Posterior vena cava (tissue), 2 donors: ENCODE data around the gene THOC2. TPM values are rescaled to one million over a fixed set of nuclear protein-coding genes. Genes with fewer than 3 reads are reported as not detected.
"Not testable (repeated sequence)": the region's sequence is repeated elsewhere in the genome, so short reads cannot be mapped to it uniquely, and the experiment has no call there.

ENCODE experiments used
- DNase-seq: peaks from one replicate; pipeline ENCODE4 v3.0.0-alpha.2; 2020; ENCODE audit warnings: low spot score
- intact Hi-C, 2 donors: fragments of 100-400 bp; cut with DNase I; formaldehyde crosslinking; loops; one replicate each; pipeline versions ENCODE4 v1.14.1 to v1.14.2; 2022 to 2023
- long read RNA-seq, 2 donors: library from polyadenylated mRNA; unstranded; transcript quantifications; one replicate each; pipeline ENCODE4 v2.0.0, GENCODE V29; 2020 to 2021
- total RNA-seq, 2 donors: library from RNA; stranded (reverse); fragmentation: NEBNext Ultra II Directional; extraction: Animal tissue kit (Norgen Biotek cat#: 25700); gene quantifications; one replicate each; pipeline ENCODE4 v1.2.1, GENCODE V29; 2021
- donor health status: DM: yes; HTN: yes; CAD: no.
- donor health status: DM: yes; HTN: yes; CAD: no.

The THOC2 gene, protein sequence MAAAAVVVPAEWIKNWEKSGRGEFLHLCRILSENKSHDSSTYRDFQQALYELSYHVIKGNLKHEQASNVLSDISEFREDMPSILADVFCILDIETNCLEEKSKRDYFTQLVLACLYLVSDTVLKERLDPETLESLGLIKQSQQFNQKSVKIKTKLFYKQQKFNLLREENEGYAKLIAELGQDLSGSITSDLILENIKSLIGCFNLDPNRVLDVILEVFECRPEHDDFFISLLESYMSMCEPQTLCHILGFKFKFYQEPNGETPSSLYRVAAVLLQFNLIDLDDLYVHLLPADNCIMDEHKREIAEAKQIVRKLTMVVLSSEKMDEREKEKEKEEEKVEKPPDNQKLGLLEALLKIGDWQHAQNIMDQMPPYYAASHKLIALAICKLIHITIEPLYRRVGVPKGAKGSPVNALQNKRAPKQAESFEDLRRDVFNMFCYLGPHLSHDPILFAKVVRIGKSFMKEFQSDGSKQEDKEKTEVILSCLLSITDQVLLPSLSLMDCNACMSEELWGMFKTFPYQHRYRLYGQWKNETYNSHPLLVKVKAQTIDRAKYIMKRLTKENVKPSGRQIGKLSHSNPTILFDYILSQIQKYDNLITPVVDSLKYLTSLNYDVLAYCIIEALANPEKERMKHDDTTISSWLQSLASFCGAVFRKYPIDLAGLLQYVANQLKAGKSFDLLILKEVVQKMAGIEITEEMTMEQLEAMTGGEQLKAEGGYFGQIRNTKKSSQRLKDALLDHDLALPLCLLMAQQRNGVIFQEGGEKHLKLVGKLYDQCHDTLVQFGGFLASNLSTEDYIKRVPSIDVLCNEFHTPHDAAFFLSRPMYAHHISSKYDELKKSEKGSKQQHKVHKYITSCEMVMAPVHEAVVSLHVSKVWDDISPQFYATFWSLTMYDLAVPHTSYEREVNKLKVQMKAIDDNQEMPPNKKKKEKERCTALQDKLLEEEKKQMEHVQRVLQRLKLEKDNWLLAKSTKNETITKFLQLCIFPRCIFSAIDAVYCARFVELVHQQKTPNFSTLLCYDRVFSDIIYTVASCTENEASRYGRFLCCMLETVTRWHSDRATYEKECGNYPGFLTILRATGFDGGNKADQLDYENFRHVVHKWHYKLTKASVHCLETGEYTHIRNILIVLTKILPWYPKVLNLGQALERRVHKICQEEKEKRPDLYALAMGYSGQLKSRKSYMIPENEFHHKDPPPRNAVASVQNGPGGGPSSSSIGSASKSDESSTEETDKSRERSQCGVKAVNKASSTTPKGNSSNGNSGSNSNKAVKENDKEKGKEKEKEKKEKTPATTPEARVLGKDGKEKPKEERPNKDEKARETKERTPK (N-terminal part only)
- total RNA-seq = 10 to 100 TPM; 60.8 to 63.5 TPM
- long read RNA-seq, donor 1, partial matches to known transcripts = 11 of 15 reads
- long read RNA-seq, donor 1, other reads (novel, unspliced or antisense) = 4 of 15 reads
- long read RNA-seq, donor 2, partial matches to known transcripts = 36 of 45 reads
- long read RNA-seq, donor 2, other reads (novel, unspliced or antisense) = 9 of 45 reads

GRCh38 chrX:123732670-123733363, at the start of gene THOC2:
THOC2 (minus strand) TSS chrX:123733052; CDS start chrX:123733022, 30 bp downstream.
- DNase-seq = peak; percentile 96
- intact Hi-C loops = no loop called here

DNA sequence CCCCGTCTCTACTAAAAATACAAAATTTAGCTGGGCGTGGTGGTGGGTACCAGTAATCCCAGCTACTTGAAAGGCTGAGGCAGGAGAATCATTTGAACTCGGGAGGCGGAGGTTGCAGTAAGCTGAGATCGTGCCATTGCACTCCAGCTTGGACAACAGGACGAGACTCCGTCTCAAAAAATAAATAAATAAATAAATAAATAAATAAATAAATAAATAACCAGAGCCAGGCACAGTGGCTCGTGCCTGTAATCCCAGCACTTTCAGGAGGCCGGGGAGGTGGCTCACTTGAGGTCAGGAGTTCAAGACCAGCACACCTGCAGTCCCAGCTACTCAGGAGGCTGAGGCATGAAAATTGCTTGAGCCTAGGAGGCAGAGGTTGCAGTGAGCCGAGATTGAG, 48.9 kb upstream of the THOC2 start:
- intact Hi-C loops = not testable (repeated sequence)

DNA sequence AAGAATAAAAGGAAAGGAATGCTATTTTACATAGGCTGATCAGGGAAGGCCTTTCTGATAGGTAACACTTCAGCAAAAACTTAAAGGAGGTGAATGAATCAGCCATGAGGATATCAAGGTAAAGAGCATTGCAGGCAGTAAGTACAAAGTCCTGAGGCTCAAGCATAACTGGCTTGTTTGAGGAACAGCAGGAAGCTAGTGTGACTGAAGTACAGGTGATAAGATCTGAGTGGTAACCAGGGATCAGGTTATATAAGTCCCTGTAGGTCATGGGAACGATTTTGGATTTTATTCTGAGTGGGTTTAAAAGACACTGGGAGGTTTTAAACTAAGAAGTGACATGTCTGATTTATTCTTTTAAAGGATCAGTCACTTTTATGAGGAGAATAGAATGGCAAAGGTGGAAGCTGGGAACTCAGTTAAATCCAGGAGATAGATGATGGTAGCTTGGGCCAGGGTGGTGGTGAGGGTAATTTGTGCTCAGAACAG, 47.1 kb upstream of the THOC2 start:
- no peak for DNase-seq
- intact Hi-C loops = no loop called here

More for the DNA sequence above, 48.9 kb upstream of the THOC2 start:
- DNase-seq = not testable (repeated sequence)

DNA sequence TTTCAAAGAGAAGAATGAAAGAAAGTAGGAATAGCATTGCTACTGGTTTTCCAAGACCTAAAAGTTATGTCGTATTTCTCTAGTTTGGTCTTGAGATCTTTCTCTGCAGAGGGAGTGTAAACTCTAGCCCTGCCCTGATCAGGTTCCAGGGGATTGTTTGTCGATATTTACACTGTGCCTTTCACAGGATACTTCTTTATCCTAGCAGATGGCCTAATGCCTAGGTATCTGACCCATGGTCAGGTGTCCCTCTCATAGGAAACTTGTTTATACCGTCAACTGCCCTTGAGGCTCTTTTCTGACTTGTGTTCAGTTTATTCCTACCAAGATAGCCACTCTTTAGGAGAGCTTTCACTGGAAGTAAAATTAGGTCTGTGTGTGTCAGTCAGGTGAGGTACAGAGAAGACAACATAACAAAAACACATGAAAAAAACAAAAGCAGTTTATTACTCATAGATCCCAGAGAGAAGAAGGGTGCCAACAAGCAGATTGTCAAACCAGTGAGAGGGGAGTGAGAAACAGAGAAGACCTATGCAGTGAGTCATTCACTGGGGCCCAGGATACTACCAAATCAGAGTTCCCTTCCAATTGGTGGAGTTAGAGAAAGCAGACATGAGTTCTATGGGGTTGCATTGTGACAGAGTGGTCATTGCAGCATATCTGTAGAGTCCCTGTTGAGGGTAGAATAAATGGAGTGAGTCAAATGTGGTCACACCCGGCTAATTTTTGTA, 40.6 kb upstream of the THOC2 start:
- intact Hi-C loops = no loop called here
- DNase-seq = no peak

GRCh38 chrX:123771449-123772064, 38.7 kb upstream of the THOC2 start:
- intact Hi-C loops = no loop called here
- no peak for DNase-seq

GRCh38 chrX:123764967-123765871, 32.4 kb upstream of the THOC2 start:
- peak; percentile 96 for DNase-seq
- intact Hi-C loops = no loop called here

DNA sequence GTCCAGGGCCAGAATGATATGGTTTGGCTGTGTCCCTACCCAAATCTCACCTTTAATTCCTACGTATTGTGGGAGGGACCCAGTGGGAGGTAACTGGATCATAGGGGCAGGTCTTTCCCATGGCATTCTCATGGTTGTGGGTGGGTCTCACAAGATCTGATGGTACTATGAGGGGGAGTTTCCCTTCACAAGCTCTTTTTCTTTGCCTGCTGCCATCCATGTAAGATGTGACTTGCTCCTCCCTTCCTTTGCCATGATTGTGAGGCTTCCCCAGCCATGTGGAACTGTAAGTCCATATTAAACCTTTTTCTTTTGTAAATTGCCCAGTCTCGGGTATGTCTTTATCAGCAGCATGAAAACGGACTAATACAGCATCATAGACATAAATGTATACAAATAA, 27.0 kb upstream of the THOC2 start:
- intact Hi-C loops, DNase-seq: not testable (repeated sequence)

DNA sequence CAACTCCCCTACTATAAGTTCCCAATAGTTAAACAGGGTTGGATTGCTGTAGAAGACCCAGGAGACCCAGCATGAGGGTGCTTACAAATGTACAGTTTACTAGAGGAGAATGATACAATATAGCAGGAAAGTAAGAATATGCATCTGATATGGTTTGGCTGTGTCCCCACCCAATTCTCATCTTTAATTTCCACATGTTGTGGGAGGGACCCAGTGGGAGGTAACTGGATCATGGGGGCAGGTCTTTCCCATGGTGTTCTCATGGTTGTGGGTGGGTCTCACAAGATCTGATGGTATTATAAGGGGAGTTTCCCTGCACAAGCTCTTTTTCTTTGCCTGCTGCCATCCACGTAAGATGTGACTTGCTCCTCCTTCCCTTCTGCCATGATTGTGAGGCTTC, 24.9 kb upstream of the THOC2 start:
- DNase-seq, intact Hi-C loops: not testable (repeated sequence)

DNA sequence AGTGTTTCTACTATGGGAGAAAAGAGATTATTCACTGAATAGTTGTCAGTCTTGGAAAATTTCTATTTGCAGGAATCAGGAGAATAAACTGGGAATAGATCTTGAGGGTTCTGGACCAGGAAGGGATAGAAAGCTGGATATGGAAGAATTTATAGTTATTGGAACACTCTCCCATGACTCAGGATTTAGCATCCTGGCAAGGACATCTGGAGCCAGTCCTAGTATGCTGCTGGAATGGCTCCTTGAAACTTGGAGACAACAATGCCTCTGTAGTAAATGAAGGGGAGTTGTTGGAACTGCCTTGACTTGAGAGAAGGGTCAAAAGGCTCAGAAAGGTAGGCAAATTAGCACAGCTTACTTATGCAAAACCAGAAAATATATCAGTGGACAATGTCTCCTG, 23.5 kb upstream of the THOC2 start:
- DNase-seq = no peak
- intact Hi-C loops = no loop called here

DNA sequence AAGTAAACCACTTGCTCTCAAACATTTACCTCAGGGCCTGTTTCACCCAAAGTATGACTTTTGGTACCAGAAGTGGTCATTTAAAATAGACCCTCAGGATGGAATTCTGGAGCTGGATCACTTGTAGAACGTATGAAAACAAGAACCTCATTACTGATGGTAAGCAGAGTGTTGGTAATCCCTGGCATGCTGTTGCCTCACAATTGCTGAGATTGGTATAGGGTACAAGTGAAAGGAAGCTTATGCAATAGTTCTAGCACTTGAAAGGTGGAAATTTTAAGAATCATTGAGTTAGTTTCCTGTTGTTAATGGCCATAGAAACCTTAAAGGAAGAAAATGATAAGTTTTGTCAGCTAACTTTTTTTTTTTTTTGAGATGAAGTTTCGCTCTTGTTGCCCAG, 22.3 kb upstream of the THOC2 start:
- intact Hi-C loops = no loop called here
- DNase-seq = no peak

- intact Hi-C loops = no loop called here
- no peak for DNase-seq
These were observed 21.0 kb upstream of the THOC2 start for GRCh38 chrX:123753656-123754350.

GRCh38 chrX:123749643-123750042, 16.8 kb upstream of the THOC2 start:
- no peak for DNase-seq
- intact Hi-C loops = no loop called here

DNA sequence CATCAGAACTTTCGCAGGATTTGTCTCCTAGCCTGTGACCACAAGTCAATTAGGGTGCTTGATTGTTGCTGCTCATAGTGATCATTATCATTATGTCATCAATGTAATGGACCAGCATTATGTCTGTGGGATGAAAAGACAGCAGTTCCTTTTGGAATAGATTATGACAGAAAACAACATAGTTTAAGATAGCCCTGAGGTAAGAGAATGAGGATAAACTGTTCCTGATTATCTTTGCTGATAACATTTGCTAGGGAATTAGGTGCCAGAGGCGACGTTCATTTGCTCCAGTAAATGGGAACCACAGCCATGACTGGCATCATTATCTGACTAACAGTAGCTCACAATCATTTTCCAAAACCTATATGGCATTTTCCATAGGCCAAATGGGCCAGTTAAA, 12.7 kb upstream of the THOC2 start:
- intact Hi-C loops = no loop called here

GRCh38 chrX:123743312-123743711, 10.5 kb upstream of the THOC2 start:
- no peak for DNase-seq
- intact Hi-C loops = no loop called here

More for the DNA sequence above, 12.7 kb upstream of the THOC2 start:
- no peak for DNase-seq

DNA sequence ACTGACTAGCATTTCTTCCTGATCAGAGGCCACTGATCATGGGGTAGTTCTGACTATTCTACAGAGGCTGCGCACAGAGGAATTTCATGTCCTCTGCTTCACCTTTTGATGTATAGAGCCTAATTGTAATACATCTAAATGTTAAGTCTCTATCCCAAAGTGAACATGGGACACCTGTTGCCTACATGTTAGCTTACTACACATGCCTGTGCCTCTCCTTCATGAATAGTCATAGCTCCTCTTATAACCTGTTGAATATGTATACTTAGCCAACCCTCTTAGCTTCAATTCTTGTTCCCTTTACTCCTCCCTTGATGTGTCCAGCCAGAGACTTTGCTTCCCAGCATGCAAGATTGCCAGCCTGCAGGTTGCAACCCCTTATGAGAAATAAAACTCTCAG, 9.6 kb upstream of the THOC2 start:
- intact Hi-C loops = no loop called here
- DNase-seq = no peak

- no peak for DNase-seq
- intact Hi-C loops = no loop called here
These were observed 7.7 kb upstream of the THOC2 start for GRCh38 chrX:123740536-123740935.
